WTC11 (cell line): ENCODE measurements around the gene TMEM164. TPM values are rescaled to one million over a fixed set of nuclear protein-coding genes. Genes with fewer than 3 reads are reported as not detected.

Experiments used
- ATAC-seq: fragments of 200-7000 bp; cut with Tn5 transposase; 2 replicates; pipeline ENCODE4 v1.10.0; 2021; ENCODE audit warnings: mild to moderate bottlenecking, moderate library complexity
- CTCF ChIA-PET: fragments of 300-600 bp; sonication (Branson Sonifier 250); formaldehyde crosslinking; loops from one replicate; lab custom pipeline; 2021; ENCODE audit warnings: antibody characterized with exemption; lab: Charles Lee
- POLR2A ChIA-PET: fragments of 350-600 bp; sonication (Branson Sonifier 250); formaldehyde crosslinking; loops from one replicate; lab custom pipeline; 2021; ENCODE audit warnings: antibody characterized with exemption; lab: Charles Lee
- DNase-seq: peaks from one replicate; pipeline ENCODE4 v3.0.0; 2021; ENCODE audit warnings: low spot score
- H3K27ac Mint-ChIP-seq: 2 replicates; pipeline ENCODE4 v1.8.0; 2021; ENCODE audit warnings: mixed read lengths
- H3K27me3 Mint-ChIP-seq: 2 replicates; pipeline ENCODE4 v1.8.0; 2021; ENCODE audit warnings: low read depth, mild to moderate bottlenecking, moderate library complexity, mixed read lengths
- H3K36me3 Mint-ChIP-seq: 2 replicates; pipeline ENCODE4 v1.8.0; 2021; ENCODE audit warnings: mixed read lengths
- H3K4me1 Mint-ChIP-seq: 2 replicates; pipeline ENCODE4 v1.8.0; 2022; ENCODE audit warnings: mixed read lengths
- H3K4me3 Mint-ChIP-seq: 2 replicates; pipeline ENCODE4 v1.8.0; 2021; ENCODE audit warnings: mild to moderate bottlenecking, moderate library complexity, mixed read lengths
- H3K9me3 Mint-ChIP-seq: 2 replicates; pipeline ENCODE4 v1.8.0; 2021; ENCODE audit warnings: mixed read lengths
- AFF4 ChIP-seq: sonication (generic); formaldehyde crosslinking; IDR thresholded peaks from 2 replicates; pipeline ENCODE4 v1.8.1; 2023; ENCODE audit warnings: mild to moderate bottlenecking, missing genetic modification reagents, borderline replicate concordance
- CTCF ChIP-seq: fragments of 200-600 bp; IDR thresholded peaks from 2 replicates; pipeline ENCODE4 v1.8.0; 2022; ENCODE audit warnings: antibody characterized with exemption
- E2F4 ChIP-seq: sonication (generic); formaldehyde crosslinking; IDR thresholded peaks from 2 replicates; pipeline ENCODE4 v1.8.1; 2022; ENCODE audit warnings: low read depth, mild to moderate bottlenecking, moderate library complexity, missing genetic modification reagents, borderline replicate concordance
- ELF4 ChIP-seq: sonication (generic); formaldehyde crosslinking; IDR thresholded peaks from 2 replicates; pipeline ENCODE4 v1.8.1; 2022; ENCODE audit warnings: low read depth, mild to moderate bottlenecking, moderate library complexity, missing genetic modification reagents
- ERG ChIP-seq: fragments of 250-450 bp; sonication (Bioruptor Pico); IDR thresholded peaks from 2 replicates; pipeline ENCODE4 v1.8.0; 2021; ENCODE audit warnings: mild to moderate bottlenecking
- MLX ChIP-seq: sonication (generic); formaldehyde crosslinking; IDR thresholded peaks from 2 replicates; pipeline ENCODE4 v1.8.1; 2023; ENCODE audit warnings: mild to moderate bottlenecking, missing genetic modification reagents, moderate library complexity
- NFATC4 ChIP-seq: fragments of 250-450 bp; sonication (Bioruptor Pico); IDR thresholded peaks from 2 replicates; pipeline ENCODE4 v1.9.0; 2021; ENCODE audit warnings: mild to moderate bottlenecking
- NFE2L1 ChIP-seq: sonication (generic); formaldehyde crosslinking; IDR thresholded peaks from 2 replicates; pipeline ENCODE4 v1.8.1; 2023; ENCODE audit warnings: missing genetic modification reagents
- NR3C1 ChIP-seq: sonication (generic); formaldehyde crosslinking; conservative IDR thresholded peaks from 2 replicates; pipeline ENCODE4 v1.8.1; 2023; ENCODE audit warnings: low read depth, mild to moderate bottlenecking, missing genetic modification reagents
- PRDM15 ChIP-seq: sonication (generic); formaldehyde crosslinking; IDR thresholded peaks from 2 replicates; pipeline ENCODE4 v1.8.0; 2022; ENCODE audit warnings: missing genetic modification reagents
- RORB ChIP-seq: fragments of 250-450 bp; sonication (Bioruptor Pico); IDR thresholded peaks from 2 replicates; pipeline ENCODE4 v1.9.0; 2021; ENCODE audit warnings: mild to moderate bottlenecking
- SMAD3 ChIP-seq: sonication (generic); formaldehyde crosslinking; IDR thresholded peaks from 2 replicates; pipeline ENCODE4 v1.8.0; 2022; ENCODE audit warnings: missing genetic modification reagents, mild to moderate bottlenecking, borderline replicate concordance
- TP53 ChIP-seq: sonication (generic); formaldehyde crosslinking; IDR thresholded peaks from 2 replicates; pipeline ENCODE4 v1.8.1; 2023; ENCODE audit warnings: mild to moderate bottlenecking, missing genetic modification reagents
- ZNF121 ChIP-seq: sonication (generic); formaldehyde crosslinking; IDR thresholded peaks from 2 replicates; pipeline ENCODE4 v1.8.0; 2023; ENCODE audit warnings: missing genetic modification reagents
- ZNF263 ChIP-seq: sonication (generic); formaldehyde crosslinking; IDR thresholded peaks from 2 replicates; pipeline ENCODE4 v1.8.1; 2022; ENCODE audit warnings: low read depth, mild to moderate bottlenecking, moderate library complexity, missing genetic modification reagents
- ZNF416 ChIP-seq: fragments of 250-450 bp; sonication (Bioruptor Pico); IDR thresholded peaks from 2 replicates; pipeline ENCODE4 v1.9.0; 2021; ENCODE audit warnings: mild to moderate bottlenecking, inconsistent platforms
- ZNF423 ChIP-seq: fragments of 250-450 bp; sonication (Bioruptor Pico); IDR thresholded peaks from 2 replicates; pipeline ENCODE4 v2.1.2; 2022; ENCODE audit warnings: mild to moderate bottlenecking, moderate library complexity
- total RNA-seq: library from RNA; stranded (reverse); gene quantifications from 3 replicates; pipeline ENCODE4 v1.2.3, GENCODE V29; 2021
- TF ChIP-seq, protein P1 (sequence below): sonication (generic); formaldehyde crosslinking; conservative IDR thresholded peaks from 2 replicates; pipeline ENCODE4 v1.8.1; 2022; ENCODE audit warnings: mild to moderate bottlenecking, missing genetic modification reagents
- TF ChIP-seq, protein P2 (sequence below): sonication (generic); formaldehyde crosslinking; IDR thresholded peaks from 2 replicates; pipeline ENCODE4 v1.8.0; 2022; ENCODE audit warnings: mild to moderate bottlenecking, missing genetic modification reagents

TMEM164 gene
- total RNA-seq, 1 experiment from 2014 or later, result 16.0 TPM

GRCh38 chrX:110163488-110163887, 160.6 kb downstream of the TMEM164 start:
- DNase-seq (no peak), ATAC-seq (no peak)
- POLR2A ChIA-PET, result no interaction called here
- H3K27me3 Mint-ChIP-seq, result no peaks in the 10 kb centered on the region
- no peak overlapping the region for H3K27ac Mint-ChIP-seq
- no peak for TF ChIP-seq NFATC4 (CRISPR knock-in tag)
- TF ChIP-seq TP53 (CRISPR knock-in tag), result no peak
- TF ChIP-seq PRDM15, result no peak
- TF ChIP-seq SMAD3 (CRISPR knock-in tag), result no peak
- TF ChIP-seq E2F4 (CRISPR knock-in tag), result no peak
- TF ChIP-seq NFE2L1 (CRISPR knock-in tag), result no peak
- no peak for TF ChIP-seq ZNF416 (CRISPR knock-in tag)
- TF ChIP-seq ELF4 (CRISPR knock-in tag), result no peak
- no peak for TF ChIP-seq ZNF121 (CRISPR knock-in tag)
- no peak for TF ChIP-seq ZNF263 (CRISPR knock-in tag)
- TF ChIP-seq RORB, result no peak
- TF ChIP-seq NR3C1 (CRISPR knock-in tag), result no peak
- TF ChIP-seq MLX (CRISPR knock-in tag), result no peak
- TF ChIP-seq, protein P1, sequence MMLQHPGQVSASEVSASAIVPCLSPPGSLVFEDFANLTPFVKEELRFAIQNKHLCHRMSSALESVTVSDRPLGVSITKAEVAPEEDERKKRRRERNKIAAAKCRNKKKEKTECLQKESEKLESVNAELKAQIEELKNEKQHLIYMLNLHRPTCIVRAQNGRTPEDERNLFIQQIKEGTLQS (CRISPR knock-in tag), result no peak
- TF ChIP-seq ZNF423 (CRISPR knock-in tag), result no peak
- TF ChIP-seq, protein P2, sequence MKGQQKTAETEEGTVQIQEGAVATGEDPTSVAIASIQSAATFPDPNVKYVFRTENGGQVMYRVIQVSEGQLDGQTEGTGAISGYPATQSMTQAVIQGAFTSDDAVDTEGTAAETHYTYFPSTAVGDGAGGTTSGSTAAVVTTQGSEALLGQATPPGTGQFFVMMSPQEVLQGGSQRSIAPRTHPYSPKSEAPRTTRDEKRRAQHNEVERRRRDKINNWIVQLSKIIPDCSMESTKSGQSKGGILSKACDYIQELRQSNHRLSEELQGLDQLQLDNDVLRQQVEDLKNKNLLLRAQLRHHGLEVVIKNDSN (CRISPR knock-in tag), result no peak
- no peak for TF ChIP-seq CTCF
- TF ChIP-seq ERG (CRISPR knock-in tag), result no peak
- TF ChIP-seq AFF4, result no peak
- H3K4me1 Mint-ChIP-seq, result 0 out of 2 replicates have a peak, but pooled peaks cover 6% of the 10 kb centered on the region
- CTCF ChIA-PET, result interaction anchor here (1.1 kb wide), 1 partner anchor 255 kb away, joined by 3 read pairs; no protein-coding TSS in a partner anchor
- no peaks in the 10 kb centered on the region for H3K9me3 Mint-ChIP-seq
- no peak overlapping the region for H3K4me3 Mint-ChIP-seq
- H3K36me3 Mint-ChIP-seq, result no peaks in the 10 kb centered on the region
